22Rv1 (cell line): ENCODE data around the gene NUP58.

Experiments
- H3K27ac ChIP-seq: fragments of 450-650 bp; 2 replicates; pipeline ENCODE4 v1.5.1; 2017
- ZFX ChIP-seq: fragments of 450-650 bp; IDR thresholded peaks from 2 replicates; pipeline ENCODE4 v1.6.1; 2017; ENCODE audit warnings: antibody characterized with exemption, borderline replicate concordance
- TF ChIP-seq, protein P1 (sequence below): fragments of 450-650 bp; IDR thresholded peaks from 2 replicates; pipeline ENCODE4 v1.5.1; 2017; ENCODE audit warnings: mild to moderate bottlenecking

Gene NUP58

DNA sequence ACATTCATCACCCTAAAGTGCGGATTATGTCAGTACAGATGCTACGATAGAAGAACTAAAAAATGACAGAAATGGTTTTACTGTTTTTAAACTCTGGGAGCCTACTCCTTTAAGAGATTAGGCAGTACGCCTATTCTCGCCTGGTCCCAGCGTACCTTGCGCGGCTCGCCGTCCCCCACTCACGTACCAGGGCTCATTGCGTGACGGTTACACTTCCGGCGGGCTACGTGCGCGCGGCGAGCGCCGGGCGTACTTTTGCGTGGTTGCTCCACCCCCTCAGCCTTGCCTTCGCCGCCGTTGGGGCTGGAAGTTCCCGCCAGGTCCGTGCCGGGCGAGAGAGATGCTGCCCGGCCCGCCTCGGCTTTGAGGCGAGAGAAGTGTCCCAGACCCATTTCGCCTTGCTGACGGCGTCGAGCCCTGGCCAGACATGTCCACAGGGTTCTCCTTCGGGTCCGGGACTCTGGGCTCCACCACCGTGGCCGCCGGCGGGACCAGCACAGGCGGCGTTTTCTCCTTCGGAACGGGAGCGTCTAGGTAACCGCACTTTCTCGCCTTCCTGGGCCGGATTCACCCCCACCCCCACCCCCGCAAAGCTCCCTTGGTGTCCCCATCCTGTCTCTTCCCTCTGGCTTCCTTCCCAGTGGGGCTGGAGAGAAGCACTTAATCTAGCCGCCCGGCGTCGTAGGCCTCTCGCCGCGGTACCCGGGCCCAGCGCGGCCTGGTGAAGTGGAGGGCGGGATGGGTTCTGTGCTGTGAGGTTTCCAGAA lies at the start of gene NUP58:
TSS of gene NUP58 (plus strand) at position 279 of the 767 bp plus-strand sequence. CDS start at position 428, 149 bp downstream.
- TF ChIP-seq, protein P1, sequence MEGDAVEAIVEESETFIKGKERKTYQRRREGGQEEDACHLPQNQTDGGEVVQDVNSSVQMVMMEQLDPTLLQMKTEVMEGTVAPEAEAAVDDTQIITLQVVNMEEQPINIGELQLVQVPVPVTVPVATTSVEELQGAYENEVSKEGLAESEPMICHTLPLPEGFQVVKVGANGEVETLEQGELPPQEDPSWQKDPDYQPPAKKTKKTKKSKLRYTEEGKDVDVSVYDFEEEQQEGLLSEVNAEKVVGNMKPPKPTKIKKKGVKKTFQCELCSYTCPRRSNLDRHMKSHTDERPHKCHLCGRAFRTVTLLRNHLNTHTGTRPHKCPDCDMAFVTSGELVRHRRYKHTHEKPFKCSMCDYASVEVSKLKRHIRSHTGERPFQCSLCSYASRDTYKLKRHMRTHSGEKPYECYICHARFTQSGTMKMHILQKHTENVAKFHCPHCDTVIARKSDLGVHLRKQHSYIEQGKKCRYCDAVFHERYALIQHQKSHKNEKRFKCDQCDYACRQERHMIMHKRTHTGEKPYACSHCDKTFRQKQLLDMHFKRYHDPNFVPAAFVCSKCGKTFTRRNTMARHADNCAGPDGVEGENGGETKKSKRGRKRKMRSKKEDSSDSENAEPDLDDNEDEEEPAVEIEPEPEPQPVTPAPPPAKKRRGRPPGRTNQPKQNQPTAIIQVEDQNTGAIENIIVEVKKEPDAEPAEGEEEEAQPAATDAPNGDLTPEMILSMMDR: no peak
- TF ChIP-seq ZFX: no peak
- H3K27ac ChIP-seq: peak within 1 kb of the TSS; percentile 90

DNA sequence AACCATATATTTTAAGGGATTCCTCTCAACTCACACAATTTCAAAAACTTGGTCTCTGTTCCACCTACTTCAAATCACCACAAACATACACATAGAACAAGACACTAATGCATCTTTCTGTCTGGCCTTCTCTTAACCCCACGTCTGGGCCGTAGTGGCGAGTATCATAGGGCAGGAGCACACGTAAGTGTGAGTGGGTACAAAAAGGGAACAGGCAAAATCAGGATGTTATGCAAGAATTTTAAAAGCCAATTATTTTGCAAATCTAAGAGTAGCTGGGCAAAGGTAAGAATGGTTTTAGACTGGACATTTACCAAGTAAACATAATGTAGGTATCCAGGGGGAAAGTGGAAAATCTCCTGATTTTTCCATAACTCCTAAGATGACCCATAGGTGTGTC lies 49.2 kb upstream of the NUP58 start:
- H3K27ac ChIP-seq: no peak overlapping the region
- no peak for TF ChIP-seq ZFX
- TF ChIP-seq, protein P1: no peak

- no peak for TF ChIP-seq ZFX
- TF ChIP-seq, protein P1: no peak
- H3K27ac ChIP-seq: no peak overlapping the region
Measured at GRCh38 chr13:25252752-25253151, 48.7 kb upstream of the NUP58 start.

DNA sequence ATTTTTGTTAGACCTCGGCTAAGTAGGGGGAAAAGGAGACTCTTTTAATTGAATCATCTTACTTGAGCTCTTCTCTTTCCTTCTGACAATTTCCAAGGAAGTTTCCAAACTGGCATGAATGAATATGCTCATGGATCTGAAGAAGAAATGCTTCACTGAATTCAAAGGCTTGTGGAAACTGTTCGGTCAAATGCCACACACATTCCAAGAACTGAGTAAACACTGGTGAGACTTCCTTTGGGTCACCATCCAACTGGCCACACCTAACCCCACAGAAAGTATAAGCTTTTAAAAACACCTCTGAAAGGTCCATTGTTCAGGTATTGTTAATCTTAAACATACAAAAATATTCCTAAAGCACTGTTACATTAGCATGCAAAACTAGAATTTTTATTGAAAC lies 47.7 kb upstream of the NUP58 start:
- TF ChIP-seq, protein P1: no peak
- no peak for TF ChIP-seq ZFX
- H3K27ac ChIP-seq: no peak overlapping the region

DNA sequence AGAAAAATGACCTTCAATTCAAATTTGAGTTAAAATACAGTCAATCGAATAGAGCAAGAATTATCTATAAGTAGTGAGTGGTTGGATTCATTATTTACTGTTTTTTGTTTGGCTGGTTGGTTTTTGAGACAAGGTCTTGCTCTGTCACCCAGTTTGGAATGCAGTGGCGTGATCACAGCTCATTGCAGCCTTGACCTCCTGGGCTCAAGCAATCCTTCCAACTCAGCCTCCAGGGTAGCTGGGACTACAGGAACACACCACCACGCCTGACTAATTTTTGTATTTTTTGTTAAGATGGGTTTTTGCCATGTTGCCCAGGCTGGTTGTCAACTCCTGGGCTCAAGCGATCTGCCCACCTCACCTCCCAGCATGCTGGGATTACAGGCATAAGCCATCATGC lies 39.2 kb upstream of the NUP58 start:
- H3K27ac ChIP-seq: no peak overlapping the region
- TF ChIP-seq, protein P1: no peak
- no peak for TF ChIP-seq ZFX

- TF ChIP-seq, protein P1: no peak
- TF ChIP-seq ZFX: no peak
- H3K27ac ChIP-seq: no peak overlapping the region
Measured at GRCh38 chr13:25266706-25267105, 34.7 kb upstream of the NUP58 start.

- no peak overlapping the region for H3K27ac ChIP-seq
- TF ChIP-seq, protein P1: no peak
- no peak for TF ChIP-seq ZFX
Measured at GRCh38 chr13:25267715-25268114, 33.7 kb upstream of the NUP58 start.
